Peyer's patch (tissue), 4 donors: ENCODE measurements around the gene GAS7. TPM values are rescaled to one million over a fixed set of nuclear protein-coding genes. Genes with fewer than 3 reads are reported as not detected.

Experiments
- DNase-seq, 3 donors: peaks; one replicate each; pipeline ENCODE4 v3.0.0-alpha.2; 2017 to 2019
- H3K27ac ChIP-seq, 4 donors: fragments of 200-600 bp; sonication (generic); one replicate each; pipeline ENCODE4 v1.5.1; 2016 to 2019
- H3K27me3 ChIP-seq, 2 donors: fragments of 200-600 bp; sonication (generic); one replicate each; pipeline ENCODE4 v1.5.1; 2019
- H3K36me3 ChIP-seq, 3 donors: fragments of 200-600 bp; sonication (generic); one replicate each; pipeline ENCODE4 v1.5.1; 2016 to 2019
- H3K4me1 ChIP-seq, 4 donors: fragments of 200-600 bp; sonication (generic); one replicate each; pipeline ENCODE4 v1.5.1; 2016 to 2019
- H3K4me3 ChIP-seq, 4 donors: fragments of 200-600 bp; sonication (generic); 1 replicate in 3 of 4; 2 replicates in 1 of 4; pipeline ENCODE4 v1.5.1; 2016 to 2019; ENCODE audit warnings: mild to moderate bottlenecking in 1 of 4
- H3K9me3 ChIP-seq, 4 donors: fragments of 200-600 bp; sonication (generic); one replicate each; pipeline ENCODE4 v1.5.1; 2016 to 2019; ENCODE audit warnings: mild to moderate bottlenecking in 1 of 4
- POLR2A ChIP-seq, 2 donors: fragments of 450-650 bp; IDR thresholded peaks; one replicate each; pipeline ENCODE4 v1.5.1; 2017; ENCODE audit warnings: antibody characterized with exemption in 2 of 2, mild to moderate bottlenecking in 2 of 2, moderate library complexity in 2 of 2
- total RNA-seq, 4 donors: library from RNA; depleted of rRNA; stranded (reverse); fragments of >200 nt; gene quantifications; one replicate each; pipeline ENCODE4 v1.1.0, GENCODE V29; 2016
- TF ChIP-seq, protein P1 (sequence below), 6 experiments: fragments of 450-650 bp in 4 of 6; fragments of 200-600 bp in 2 of 6; sonication (generic) in 1 of 6; IDR thresholded peaks; one replicate each; pipeline ENCODE4 v1.5.1; 2017 to 2019; ENCODE audit warnings: antibody characterized with exemption in 6 of 6, mild to moderate bottlenecking in 3 of 6, moderate library complexity in 1 of 6

GAS7 gene
- total RNA-seq, 4 donors from 2014 or later, result 6.8 to 104 (median 27.6) TPM

DNA sequence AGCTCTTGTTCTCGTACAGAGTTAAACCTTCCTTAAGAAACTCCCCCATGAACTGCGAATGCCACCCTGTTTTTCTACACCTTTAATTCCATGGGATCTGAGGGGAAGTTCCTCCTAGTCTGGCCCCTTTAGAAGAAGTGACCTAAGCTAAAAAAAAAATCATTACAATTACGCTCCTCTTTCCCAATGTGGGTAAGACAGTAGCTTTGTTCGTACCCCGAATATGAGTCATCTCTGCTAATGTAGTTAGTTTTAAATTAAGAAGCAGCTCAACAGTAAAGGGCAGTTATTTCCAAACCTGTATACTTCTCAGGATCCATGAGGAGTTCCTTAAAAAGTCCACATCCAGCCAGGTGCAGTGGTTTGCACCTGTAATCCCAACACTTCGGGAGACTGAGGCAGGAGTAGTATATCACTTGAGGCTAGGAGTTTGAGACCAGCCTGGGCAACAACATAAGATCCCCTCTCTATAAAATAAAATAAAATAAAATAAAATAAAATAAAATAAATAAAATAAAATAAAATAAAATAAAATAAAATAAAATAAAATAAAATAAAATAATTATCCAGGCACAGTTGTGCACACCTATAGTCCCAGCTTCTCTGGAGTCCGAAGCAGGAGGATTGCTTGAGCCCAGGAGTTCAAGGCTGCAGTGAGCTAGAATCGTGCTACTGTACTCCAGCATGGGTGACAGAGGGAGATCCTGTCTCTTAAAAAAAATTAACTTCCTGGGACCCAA lies 319.4 kb downstream of the GAS7 start:
- TF ChIP-seq, protein P1, sequence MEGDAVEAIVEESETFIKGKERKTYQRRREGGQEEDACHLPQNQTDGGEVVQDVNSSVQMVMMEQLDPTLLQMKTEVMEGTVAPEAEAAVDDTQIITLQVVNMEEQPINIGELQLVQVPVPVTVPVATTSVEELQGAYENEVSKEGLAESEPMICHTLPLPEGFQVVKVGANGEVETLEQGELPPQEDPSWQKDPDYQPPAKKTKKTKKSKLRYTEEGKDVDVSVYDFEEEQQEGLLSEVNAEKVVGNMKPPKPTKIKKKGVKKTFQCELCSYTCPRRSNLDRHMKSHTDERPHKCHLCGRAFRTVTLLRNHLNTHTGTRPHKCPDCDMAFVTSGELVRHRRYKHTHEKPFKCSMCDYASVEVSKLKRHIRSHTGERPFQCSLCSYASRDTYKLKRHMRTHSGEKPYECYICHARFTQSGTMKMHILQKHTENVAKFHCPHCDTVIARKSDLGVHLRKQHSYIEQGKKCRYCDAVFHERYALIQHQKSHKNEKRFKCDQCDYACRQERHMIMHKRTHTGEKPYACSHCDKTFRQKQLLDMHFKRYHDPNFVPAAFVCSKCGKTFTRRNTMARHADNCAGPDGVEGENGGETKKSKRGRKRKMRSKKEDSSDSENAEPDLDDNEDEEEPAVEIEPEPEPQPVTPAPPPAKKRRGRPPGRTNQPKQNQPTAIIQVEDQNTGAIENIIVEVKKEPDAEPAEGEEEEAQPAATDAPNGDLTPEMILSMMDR (IDR thresholded peaks at IDR 0.05), result no peak
- no peak for TF ChIP-seq POLR2A (IDR thresholded peaks at IDR 0.05)
- H3K27ac ChIP-seq, result no peak overlapping the region
- no peaks in the 10 kb centered on the region for H3K36me3 ChIP-seq
- DNase-seq, result no peak
- peaks cover 0 to 4% (median 2%) of the 10 kb centered on the region in 4 donors for H3K9me3 ChIP-seq
- no peaks in the 10 kb centered on the region for H3K4me1 ChIP-seq
- H3K4me3 ChIP-seq, result no peak overlapping the region
- no peaks in the 10 kb centered on the region for H3K27me3 ChIP-seq

- no peaks in the 10 kb centered on the region for H3K27me3 ChIP-seq
- no peaks in the 10 kb centered on the region for H3K4me1 ChIP-seq
- H3K9me3 ChIP-seq, result peaks cover 0 to 4% (median 2%) of the 10 kb centered on the region in 4 donors
- H3K4me3 ChIP-seq, result no peak overlapping the region
- no peak for DNase-seq
- TF ChIP-seq POLR2A (IDR thresholded peaks at IDR 0.05), result no peak
- TF ChIP-seq, protein P1 (IDR thresholded peaks at IDR 0.05), result no peak
- H3K27ac ChIP-seq, result no peak overlapping the region
- no peaks in the 10 kb centered on the region for H3K36me3 ChIP-seq
Observed at GRCh38 chr17:9878356-9878755, 320.1 kb downstream of the GAS7 start.

DNA sequence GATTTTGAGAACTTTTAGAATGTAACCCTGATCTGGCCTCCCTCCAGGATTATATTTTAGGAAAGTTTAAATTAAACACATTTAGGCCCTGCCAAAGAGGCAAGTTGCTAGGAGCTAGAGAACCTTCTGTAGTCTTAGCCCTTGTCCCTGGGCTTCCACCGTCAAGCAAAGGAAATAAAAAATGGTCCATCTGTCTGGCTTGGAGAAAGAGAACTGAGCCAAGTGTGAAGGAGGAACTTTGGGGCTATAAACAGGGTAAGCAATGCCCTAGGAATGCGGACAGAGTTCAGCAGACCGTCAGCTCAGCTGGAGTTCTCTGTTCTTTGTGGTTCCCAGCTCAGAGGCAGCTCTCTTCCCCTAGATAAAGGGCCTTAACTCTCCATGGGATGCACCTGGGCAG lies 323.0 kb downstream of the GAS7 start:
- DNase-seq, result no peak

DNA sequence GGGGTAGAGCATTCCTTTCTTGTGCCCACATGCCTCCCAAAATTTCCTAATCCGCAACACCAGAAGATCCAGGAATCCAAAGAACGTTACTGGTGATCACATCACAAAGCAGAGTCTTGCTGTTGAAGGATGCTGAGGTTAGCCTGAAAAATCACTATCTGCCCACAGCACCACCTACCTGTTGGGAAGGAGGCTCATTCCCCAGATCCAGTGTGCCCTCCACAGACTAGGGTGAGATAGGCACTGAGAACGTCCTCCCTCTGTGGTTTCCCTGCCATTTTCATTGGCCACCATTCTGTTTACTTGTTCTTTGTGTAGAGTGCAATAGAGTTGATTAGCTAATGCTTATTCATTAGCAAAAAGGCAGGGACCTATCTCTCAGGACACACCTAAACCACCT lies 323.7 kb downstream of the GAS7 start:
- peak overlapping the region in 1 of 4 donors; percentile 46 for H3K27ac ChIP-seq
- no peak for DNase-seq
- no peaks in the 10 kb centered on the region for H3K9me3 ChIP-seq
- no peaks in the 10 kb centered on the region for H3K27me3 ChIP-seq
- TF ChIP-seq, protein P1 (IDR thresholded peaks at IDR 0.05), result no peak
- no peak for TF ChIP-seq POLR2A (IDR thresholded peaks at IDR 0.05)
- no peak overlapping the region for H3K4me3 ChIP-seq
- no peaks in the 10 kb centered on the region for H3K4me1 ChIP-seq
- no peaks in the 10 kb centered on the region for H3K36me3 ChIP-seq

More for the DNA sequence above, 323.0 kb downstream of the GAS7 start:
- no peaks in the 10 kb centered on the region for H3K4me1 ChIP-seq
- H3K9me3 ChIP-seq, result no peaks in the 10 kb centered on the region
- H3K27ac ChIP-seq, result peak overlapping the region in 2 of 4 donors; percentile 46 to 47
- no peaks in the 10 kb centered on the region for H3K36me3 ChIP-seq
- no peaks in the 10 kb centered on the region for H3K27me3 ChIP-seq
- no peak overlapping the region for H3K4me3 ChIP-seq
- no peak for TF ChIP-seq POLR2A (IDR thresholded peaks at IDR 0.05)
- TF ChIP-seq, protein P1 (IDR thresholded peaks at IDR 0.05), result no peak

DNA sequence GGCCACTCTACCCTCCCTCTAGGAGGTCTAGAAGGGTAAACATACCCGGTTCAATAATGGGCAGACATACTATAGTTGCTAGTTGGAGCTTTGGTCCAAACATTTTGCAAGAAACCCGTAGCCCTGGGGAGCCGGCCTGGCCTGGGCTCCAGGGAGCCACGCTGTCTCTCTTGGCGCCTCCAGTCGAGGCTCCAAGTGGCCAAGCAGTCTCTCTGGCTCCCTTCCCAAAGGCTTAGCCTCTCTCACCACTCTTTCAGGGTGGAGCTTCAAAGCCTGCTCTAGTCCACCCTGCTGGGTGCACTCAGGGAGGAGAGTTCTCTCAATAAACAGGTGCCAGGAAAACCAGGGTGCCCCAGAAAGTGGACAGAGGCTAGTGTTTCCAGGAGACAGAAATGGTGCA lies 325.6 kb downstream of the GAS7 start:
- Histone ChIP-seq H3K4me3 (no peak overlapping the region), H3K36me3 (no peaks in the 10 kb centered on the region), H3K27ac (no peak overlapping the region), H3K4me1 (no peaks in the 10 kb centered on the region), H3K9me3 (no peaks in the 10 kb centered on the region), H3K27me3 (no peaks in the 10 kb centered on the region)
- TF ChIP-seq POLR2A (IDR thresholded peaks at IDR 0.05), result no peak
- TF ChIP-seq, protein P1 (IDR thresholded peaks at IDR 0.05), result no peak
- no peak for DNase-seq
